ENCODE data around the gene CYGB.
"Not testable (repeated sequence)": the region's sequence is repeated elsewhere in the genome, so short reads cannot be mapped to it uniquely, and the experiment has no call there.

Gene CYGB

GRCh38 chr17:76524598-76525512, 12.7 kb downstream of the CYGB start:
- CTCF ChIA-PET = interaction anchor here (0.8 to 8.2 kb wide), 13 partner anchors 9 to 189 kb away, joined by 3 to 180 read pairs (median 16); partner anchors contain the start of genes AANAT, CYGB and PRCD
- no peak for TF ChIP-seq CTCF (IDR thresholded peaks at IDR 0.05; ENCODE audit: insufficient read depth, low read length, missing control alignments)
- H3K4me3 ChIP-seq (ENCODE audit: low read depth, low read length) = no peak overlapping the region
- POLR2A ChIA-PET = no interaction called here
- DNase-seq (ENCODE audit: low read depth, low spot score) = no peak

DNA sequence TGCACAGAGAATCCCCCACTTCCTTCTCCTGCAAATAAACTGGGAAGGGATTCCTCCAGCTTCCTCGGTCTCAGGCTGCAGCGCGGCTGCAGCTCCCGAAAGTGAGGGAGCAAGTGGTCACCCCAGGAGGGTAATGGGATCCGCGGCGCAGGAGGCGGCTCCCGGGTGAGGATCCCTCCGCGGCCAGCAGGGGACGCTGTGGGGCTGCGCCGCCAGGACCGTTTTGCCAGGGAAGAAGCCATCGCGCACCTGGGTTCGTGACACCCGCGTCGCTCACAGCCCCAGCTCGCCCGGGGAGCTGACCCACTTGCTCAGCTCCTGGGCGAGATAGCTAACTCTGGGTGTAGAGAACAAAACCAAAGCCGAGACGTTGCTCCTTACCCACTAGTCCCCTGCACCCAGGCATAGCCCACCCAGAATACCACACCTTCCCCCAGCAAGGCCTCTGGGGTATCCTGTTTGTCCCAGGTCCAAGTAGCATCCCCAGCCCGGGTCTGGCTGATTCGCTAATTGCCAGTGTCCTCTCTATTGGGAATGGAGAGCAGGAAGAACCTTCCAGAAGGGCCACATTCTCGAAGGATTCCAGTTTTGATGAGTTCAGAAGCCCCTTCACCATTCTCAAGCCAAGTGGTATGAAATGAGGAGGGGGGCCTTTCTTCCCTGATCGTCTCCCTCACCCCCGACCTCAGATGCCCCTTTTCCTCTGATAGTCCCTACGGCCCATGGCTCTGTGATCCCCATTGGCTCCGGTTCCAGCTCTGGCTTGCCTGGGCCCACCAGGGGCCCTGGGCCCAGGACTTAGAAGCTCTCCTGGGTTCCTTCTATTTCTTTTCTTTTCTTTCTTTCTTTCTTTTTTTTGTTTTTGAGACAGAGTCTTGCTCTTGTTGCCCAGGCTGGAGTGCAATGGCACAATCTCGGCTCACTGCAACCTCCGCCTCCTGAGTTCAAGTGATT, 14.1 kb downstream of the CYGB start:
- H3K4me3 ChIP-seq (ENCODE audit: low read depth, low read length) = peak overlapping the region; percentile 27; the same call in 1 of the 2 replicates
- POLR2A ChIA-PET = interaction anchor here (1.4 kb wide), 1 partner anchor 23 kb away, joined by 7 read pairs; no protein-coding TSS in a partner anchor
- DNase-seq (ENCODE audit: low read depth, low spot score) = no peak

GRCh38 chr17:76521683-76522082, 15.8 kb downstream of the CYGB start:
- DNase-seq (ENCODE audit: low read depth, low spot score); H3K4me3 ChIP-seq (ENCODE audit: low read depth, low read length); POLR2A ChIA-PET: not testable (repeated sequence)
- CTCF ChIA-PET = interaction anchor here (0.8 to 8.2 kb wide), 15 partner anchors 7 to 545 kb away, joined by 3 to 180 read pairs (median 16); partner anchors contain the start of genes CYGB and PRCD

More for the DNA sequence above, 14.1 kb downstream of the CYGB start:
- peak; percentile 99 for TF ChIP-seq CTCF (IDR thresholded peaks at IDR 0.05; ENCODE audit: insufficient read depth, low read length, missing control alignments)
- CTCF ChIA-PET = interaction anchor here (0.5 to 8.2 kb wide), 59 partner anchors 8 to 543 kb away, joined by 3 to 180 read pairs (median 6); partner anchors contain the start of genes AANAT, CYGB, PRCD and ST6GALNAC2

DNA sequence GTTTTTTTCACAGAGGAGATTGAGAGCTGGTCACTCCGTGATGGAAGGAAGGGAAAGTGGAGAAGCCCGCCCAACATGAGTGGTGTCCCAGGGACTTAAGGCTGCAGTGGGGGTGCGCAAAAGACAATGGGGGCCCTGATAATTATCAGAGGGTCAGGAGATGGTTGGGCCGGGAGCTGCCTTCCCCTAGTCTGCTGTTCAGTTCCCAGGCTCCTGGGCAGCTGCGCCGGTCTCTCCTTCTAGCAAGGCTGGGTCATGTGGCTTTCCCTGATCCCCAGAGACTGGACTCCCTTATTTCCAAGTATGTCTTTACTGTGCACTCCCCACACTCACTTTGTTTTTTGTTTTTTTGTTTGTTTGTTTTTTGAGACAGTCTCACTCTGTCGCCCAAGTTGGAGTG, 16.2 kb downstream of the CYGB start:
- no peak overlapping the region for H3K4me3 ChIP-seq (ENCODE audit: low read depth, low read length)
- ChIA-PET CTCF (interaction anchor here (0.8 to 8.2 kb wide), 12 partner anchors 8 to 545 kb away, joined by 3 to 180 read pairs (median 13); partner anchors contain the start of genes CYGB and PRCD), POLR2A (no interaction called here)
- DNase-seq (ENCODE audit: low read depth, low spot score) = no peak
- no peak for TF ChIP-seq CTCF (IDR thresholded peaks at IDR 0.05; ENCODE audit: insufficient read depth, low read length, missing control alignments)

DNA sequence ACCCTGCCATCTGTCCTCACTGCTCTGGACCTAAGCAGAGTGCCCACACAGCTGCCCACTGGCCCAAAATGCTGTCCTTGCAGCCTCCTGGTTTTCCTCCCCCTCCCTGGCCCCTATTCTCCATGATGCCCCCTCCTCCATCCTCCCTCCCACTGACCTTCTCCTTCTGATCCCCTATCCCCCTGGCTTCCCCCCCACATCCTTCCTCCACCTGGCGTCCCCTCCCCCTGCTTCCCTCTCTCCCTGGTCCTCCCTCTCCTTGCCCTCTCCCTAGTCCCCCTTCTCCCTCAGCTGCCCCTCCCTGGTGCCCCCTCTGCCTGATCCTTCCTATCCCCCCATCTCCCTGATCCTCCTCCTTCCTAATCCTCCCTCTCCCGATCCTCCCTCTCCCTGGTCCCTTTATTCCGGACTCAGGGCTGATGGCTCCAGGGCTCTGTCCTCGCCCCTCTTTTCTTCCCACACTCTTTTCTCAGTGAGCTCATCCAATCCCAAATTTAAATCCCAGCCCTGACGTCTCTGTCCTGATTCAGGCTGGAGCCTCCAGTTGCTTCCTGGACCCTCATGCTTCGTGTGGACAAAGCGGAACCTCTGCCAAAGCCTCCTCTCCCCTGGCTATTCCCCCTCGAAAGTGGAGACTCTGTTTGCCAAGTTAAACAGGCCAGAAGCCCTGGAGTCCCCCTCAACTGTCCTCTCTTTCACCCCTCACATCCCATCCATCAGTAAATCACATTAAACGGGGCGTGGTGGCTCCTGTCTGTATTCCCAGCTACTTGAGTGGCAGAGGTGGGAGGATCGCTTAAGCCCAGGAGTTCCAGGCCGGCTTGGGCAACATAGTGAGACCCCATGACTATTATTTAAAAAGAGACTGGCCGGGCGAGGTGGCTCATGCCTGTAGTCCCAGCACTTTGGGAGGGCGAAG, 18.2 kb downstream of the CYGB start:
- TF ChIP-seq CTCF (IDR thresholded peaks at IDR 0.05; ENCODE audit: insufficient read depth, low read length, missing control alignments) = no peak
- no peak for DNase-seq (ENCODE audit: low read depth, low spot score)
- ChIA-PET CTCF (interaction anchor here (1.1 to 8.2 kb wide), 5 partner anchors 10 to 104 kb away, joined by 4 to 180 read pairs (median 17); partner anchors contain the start of genes CYGB and PRCD), POLR2A (no interaction called here)
- H3K4me3 ChIP-seq (ENCODE audit: low read depth, low read length) = no peak overlapping the region
